GM18505 (cell line): ENCODE data around the gene DUSP22.

Experiments used
- ATAC-seq: cut with Tn5 transposase; IDR thresholded peaks from one replicate; pipeline ENCODE4 v1.9.1; 2021; ENCODE audit not compliant: unreplicated experiment
- POLR2A ChIP-seq: IDR thresholded peaks from 4 replicates; pipeline ENCODE4 v1.6.1; 2011; ENCODE audit warnings: borderline replicate concordance; ENCODE audit not compliant: insufficient read depth, insufficient read length; ENCODE audit errors: extremely low read depth

Gene DUSP22

DNA sequence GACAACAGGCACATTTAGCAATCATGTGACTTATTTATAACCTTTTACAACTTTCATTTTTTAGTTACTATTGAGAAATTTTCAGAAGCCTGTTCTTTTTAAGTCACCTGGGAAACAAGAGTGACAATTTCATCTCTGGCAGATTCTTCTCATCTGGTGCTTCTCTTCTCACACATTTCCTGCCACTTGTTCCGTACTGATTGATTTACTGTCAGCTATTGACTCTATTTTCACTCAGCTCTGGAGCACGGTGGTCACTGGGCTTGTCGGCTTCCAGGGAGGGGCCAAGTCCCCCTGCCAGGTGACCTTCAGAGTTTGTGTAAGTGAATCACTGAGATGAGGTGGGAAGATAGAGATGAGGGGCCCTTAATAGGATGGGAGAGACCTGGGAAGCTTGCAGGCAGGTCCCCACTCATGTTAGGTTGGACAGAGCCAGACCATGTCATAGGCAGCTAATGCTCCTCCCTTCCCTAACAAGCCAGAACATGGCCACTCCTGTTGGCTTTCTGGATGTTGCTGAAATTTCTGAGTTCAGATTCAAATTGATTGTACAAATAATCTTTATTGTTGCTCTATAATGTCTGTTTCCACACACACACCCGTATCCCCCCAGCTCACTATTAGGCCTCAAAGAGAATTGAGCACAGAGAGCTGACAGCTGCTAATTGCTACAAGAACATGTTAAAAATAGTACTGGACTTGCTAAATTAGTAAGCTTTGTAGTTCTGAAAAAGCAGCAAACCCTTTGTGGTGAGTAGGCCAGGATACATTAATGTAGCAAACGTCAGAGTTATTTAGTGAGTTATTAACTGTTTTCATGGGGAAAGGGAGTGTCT is 13.3 kb downstream of the DUSP22 start:
- ATAC-seq = peak; percentile 67
- TF ChIP-seq POLR2A = no peak

DNA sequence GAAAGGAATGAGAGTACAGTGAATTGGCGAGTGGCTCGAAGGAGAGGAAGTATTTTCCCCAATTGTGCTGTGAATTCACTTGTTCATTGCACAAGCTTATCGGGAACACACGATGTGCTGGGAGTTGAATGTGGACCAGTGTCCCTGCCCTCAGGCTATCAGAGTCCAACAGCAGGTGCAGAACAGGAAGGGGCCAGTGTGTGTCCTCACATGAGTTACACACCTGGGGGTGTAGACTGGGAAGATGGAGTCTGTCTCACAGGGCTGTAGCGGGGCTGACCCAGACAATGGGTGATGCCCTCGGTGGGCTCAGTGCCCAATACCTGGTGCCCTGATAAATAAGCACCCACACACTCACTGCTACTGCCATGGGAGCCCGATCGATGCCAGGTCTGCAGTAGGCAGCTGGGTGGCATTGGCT is 14.4 kb downstream of the DUSP22 start:
- no peak for ATAC-seq
- TF ChIP-seq POLR2A = no peak

DNA sequence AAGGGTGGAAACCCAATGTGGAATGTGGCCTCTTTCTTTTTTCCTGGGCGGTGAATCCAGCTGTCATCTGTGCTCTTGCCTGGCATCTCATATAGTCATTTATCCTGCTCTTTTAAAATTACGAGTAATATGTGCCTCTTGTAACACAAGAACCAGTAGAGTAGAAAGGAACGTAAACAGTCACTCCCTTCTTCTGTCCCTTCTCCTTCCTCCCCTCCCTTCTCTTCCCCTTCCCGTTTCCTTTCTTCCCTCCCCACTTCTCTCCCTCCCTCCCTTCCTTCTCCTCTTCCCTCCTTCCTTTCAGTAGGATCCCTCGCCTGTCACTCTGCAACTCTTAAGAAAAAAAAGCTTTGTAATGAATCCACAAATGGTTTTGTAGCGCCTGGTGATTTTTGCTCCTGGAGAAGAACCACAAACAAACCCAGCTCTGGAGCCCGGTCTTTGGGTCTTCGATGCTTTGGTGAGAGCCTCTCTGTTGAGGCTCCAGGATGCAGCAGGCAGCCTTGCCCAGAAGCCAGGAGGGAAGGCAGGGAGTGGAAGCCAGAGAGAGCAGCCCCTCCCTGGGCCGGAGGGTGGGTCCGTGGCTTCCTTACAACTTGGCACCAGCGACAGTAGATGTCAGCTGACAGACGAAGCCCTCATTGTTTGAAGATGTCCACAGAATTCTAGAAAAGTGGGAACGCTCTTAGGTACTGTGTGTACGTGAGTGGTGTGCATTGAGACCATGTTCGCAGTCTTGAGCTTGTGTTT is 15.0 kb downstream of the DUSP22 start:
- TF ChIP-seq POLR2A = no peak
- ATAC-seq = no peak

GRCh38 chr6:307874-308273 is 15.6 kb downstream of the DUSP22 start:
- no peak for TF ChIP-seq POLR2A
- no peak for ATAC-seq

GRCh38 chr6:308307-308706 is 16.0 kb downstream of the DUSP22 start:
- TF ChIP-seq POLR2A = no peak
- ATAC-seq = no peak

- ATAC-seq = no peak
These were observed 16.5 kb downstream of the DUSP22 start for GRCh38 chr6:308768-309167.

GRCh38 chr6:309947-310346 is 17.7 kb downstream of the DUSP22 start:
- no peak for ATAC-seq
- TF ChIP-seq POLR2A = no peak

More at GRCh38 chr6:308768-309167, 16.5 kb downstream of the DUSP22 start:
- TF ChIP-seq POLR2A = no peak

DNA sequence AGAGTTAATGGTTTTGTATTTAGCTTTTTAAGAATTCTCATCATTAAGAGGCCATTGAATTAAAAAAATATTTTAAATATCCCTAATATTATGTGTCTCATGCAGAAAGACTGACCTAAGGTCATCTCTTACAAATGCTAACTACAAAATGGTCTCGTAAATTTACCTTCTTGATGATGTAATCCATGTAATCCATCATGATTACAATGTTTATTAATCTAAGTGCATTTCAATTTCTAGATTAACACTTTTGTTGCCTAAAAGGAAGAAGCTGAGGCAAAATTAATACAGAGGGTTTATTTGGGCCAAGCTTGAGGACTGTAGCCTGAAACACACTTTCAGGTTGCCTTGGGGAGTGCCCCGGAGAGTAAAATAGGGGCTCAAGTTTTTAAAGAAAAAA is 18.4 kb downstream of the DUSP22 start:
- no peak for ATAC-seq
- TF ChIP-seq POLR2A = no peak

GRCh38 chr6:311679-312220 is 19.5 kb downstream of the DUSP22 start:
- TF ChIP-seq POLR2A = no peak
- no peak for ATAC-seq

GRCh38 chr6:313087-313486 is 20.8 kb downstream of the DUSP22 start:
- ATAC-seq = no peak
- no peak for TF ChIP-seq POLR2A

GRCh38 chr6:313917-314316 is 21.6 kb downstream of the DUSP22 start:
- ATAC-seq = no peak
- no peak for TF ChIP-seq POLR2A

- ATAC-seq = no peak
- no peak for TF ChIP-seq POLR2A
These were observed 22.1 kb downstream of the DUSP22 start for GRCh38 chr6:314377-314776.

- no peak for ATAC-seq
These were observed 22.9 kb downstream of the DUSP22 start for GRCh38 chr6:315226-315625.

More at GRCh38 chr6:315226-315625, 22.9 kb downstream of the DUSP22 start:
- no peak for TF ChIP-seq POLR2A
